COLO829 (cell line): Measurements from ENCODE around the gene INTS11.

Experiments
- DNase-seq: peaks from one replicate; pipeline ENCODE4 v3.0.0; 2012; ENCODE audit warnings: low spot score

INTS11 gene

GRCh38 chr1:1357871-1358432 lies 33.5 kb upstream of the INTS11 start:
- no peak for DNase-seq

- DNase-seq: no peak
Observed at GRCh38 chr1:1356796-1357401, 32.4 kb upstream of the INTS11 start.

- DNase-seq: no peak
Observed at GRCh38 chr1:1356166-1356795, 31.8 kb upstream of the INTS11 start.

GRCh38 chr1:1355416-1355815 lies 31.0 kb upstream of the INTS11 start:
- DNase-seq: no peak

GRCh38 chr1:1354271-1355247 lies 30.1 kb upstream of the INTS11 start:
- no peak for DNase-seq

- DNase-seq: no peak
Observed at GRCh38 chr1:1353389-1354151, 29.1 kb upstream of the INTS11 start.

DNA sequence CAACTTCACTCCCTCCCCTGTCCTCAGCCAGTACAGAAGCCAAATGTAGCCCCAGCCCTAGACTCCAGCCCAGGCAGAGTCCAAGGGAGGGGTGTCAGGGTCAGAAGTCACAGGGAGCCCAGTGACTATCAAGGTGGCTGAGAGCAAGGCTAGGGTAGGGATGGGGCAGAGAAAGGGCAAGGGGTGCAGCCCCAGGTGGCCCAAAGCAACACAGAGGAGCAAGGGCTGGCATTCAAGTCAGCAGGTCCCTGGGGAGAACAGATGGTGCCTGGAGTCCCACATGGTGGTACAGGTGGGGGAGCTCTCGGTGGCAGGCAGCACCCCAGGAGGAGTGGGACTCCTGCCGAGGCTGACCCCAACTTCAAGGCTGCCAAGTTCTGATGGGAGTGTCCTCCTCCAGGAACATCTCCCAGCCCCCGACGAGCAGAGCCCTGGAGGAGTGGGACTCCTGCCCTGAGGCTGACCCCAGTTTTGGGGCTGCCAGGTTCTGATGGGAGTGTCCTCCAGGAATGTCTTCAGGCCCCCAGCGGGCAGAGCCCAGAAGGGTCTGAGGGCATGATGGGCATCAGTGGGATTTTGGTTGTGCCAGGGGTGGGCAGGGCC lies 28.4 kb upstream of the INTS11 start:
- no peak for DNase-seq

DNA sequence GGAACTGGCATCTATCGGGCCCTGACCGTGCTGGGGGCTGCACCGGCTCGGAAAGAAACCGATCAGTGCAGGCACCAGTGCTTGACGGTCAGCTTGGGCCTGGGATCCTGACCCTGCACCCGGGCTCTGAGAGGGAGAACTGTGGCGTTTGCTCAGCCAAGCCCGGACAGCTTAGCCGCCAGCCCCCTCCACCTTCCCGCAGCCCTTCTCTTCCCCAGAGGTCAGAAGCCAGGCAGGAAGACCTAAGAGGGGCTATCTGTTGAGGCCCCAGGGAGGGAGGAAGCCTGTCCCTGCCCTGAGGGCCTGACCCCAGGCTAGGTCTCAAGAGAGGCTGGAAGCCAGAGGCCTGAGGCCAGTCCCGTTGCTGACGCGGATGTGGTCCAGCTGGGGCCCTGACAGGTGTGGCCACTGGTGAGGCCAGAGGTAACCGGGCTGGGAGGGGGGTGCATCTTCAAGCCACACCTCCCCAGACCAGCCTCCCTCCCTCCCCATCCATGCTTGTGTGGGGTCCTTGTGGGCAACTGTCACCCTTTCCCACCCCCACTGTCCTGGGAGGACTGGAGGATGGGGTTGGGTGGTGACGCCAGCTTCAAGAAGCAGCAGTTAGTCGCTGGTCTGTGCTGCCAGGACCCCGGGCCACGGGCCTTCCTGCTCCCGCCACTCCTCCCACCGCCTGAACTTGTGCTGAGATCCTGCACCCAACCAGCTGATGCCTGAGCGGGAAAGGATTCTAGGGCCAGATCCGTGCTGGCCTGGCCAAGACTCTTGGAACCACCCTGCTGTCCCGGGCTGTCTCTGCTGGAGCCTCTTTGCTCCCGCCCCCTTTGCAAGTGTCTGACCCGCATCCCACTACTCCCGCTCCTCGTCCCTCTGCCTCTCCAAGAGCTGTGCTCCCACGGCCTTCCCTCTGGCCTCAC lies 27.3 kb upstream of the INTS11 start:
- DNase-seq: no peak

- DNase-seq: peak; percentile 54
Observed at GRCh38 chr1:1349256-1350012, 25.0 kb upstream of the INTS11 start, which contains the start of gene DVL1. Gene DVL1, minus strand, starts transcription at chr1:1349418. Its CDS starts 353 bp downstream, at chr1:1349065.

DNA sequence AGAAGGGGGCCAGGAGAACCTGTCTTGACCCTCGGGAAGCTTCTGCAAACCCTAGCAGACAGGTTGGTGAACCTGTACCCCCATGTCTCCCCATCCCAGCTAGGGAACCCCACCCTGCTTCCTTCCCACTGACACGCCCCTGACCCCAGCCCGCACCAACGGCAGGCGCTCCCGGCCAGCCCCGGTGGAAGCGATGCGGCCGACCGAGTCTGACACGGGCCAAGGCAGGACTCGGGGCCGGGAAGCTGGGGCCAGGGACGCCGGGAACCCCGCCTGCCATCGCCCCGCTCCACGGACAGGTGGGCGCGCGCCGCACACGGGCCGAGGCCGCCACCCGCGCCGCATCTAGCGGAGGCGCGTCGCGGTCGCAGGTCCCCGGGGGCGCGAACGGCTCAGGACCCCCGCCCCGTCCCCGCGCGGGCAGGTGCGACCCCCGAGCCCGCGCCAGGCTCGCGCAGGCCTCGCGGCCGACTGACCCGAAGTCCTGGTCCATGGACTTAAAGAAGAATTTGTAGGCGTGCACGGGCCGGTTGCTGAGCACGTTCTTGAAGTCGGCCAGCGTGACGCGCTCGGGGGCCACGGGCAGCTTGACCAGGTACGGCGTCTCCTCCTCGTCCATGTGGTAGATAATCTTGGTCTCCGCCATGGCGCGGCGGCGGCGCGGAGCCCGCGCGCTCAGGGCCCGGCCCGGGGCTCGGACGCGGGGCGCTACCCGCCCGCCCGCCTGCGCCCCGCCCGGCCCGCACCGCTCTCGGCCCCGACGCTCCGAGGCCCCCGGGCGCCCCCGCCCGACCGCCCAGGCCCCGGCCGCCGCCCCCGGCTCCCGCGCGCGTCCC lies 24.2 kb upstream of the INTS11 start:
- no peak for DNase-seq

GRCh38 chr1:1347663-1348419 lies 23.4 kb upstream of the INTS11 start:
- DNase-seq: no peak

DNA sequence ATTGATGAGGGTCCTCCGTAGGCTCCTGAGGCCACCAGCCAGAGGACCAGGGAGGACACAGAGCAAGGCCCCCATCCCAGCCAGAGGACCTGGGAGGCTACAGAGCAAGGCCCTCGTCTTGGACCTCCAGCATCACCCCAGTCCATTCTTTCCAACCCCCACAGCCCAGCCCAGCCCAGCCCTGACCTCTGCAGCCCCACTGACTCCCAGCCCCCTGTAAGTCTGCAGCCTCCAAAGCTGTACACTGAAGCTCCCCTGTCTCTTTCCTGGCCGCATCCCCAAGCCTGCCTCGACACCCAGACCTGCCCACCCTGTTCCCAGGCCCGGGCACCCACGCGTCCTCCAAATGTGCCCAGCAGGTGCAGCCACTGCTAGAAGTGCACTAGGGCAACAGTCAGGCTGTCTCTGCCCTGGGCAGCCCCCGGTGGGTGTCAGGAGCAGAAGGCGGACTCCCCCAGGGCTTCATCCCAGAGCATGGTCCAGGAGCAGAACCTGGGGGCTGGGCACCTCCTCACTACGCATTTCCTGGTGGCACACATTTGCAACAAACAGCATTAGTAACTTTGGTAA lies 22.7 kb upstream of the INTS11 start:
- no peak for DNase-seq

- no peak for DNase-seq
Observed at GRCh38 chr1:1346501-1346890, 22.0 kb upstream of the INTS11 start.

- DNase-seq: no peak
Observed at GRCh38 chr1:1345860-1346500, 21.5 kb upstream of the INTS11 start.

DNA sequence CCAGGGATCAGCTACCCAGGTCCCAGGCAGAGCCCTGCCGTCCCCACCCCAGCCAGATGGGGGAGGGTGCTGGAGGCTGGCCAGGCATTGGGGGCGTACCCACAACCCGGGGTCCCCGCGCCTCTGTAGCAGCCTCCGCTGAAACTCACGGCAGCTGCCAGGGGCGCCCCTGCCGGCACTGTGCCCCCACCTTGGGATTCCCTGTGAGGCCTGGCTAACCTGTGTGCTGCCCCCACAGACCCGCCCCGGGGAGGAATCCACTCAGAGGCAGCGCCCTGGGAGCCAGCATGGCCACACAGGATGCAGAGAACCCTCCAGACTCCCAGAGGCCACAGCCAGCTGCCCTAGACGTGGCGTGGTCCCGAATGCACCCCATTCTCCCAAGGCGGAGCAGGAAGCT lies 20.9 kb upstream of the INTS11 start:
- no peak for DNase-seq

DNA sequence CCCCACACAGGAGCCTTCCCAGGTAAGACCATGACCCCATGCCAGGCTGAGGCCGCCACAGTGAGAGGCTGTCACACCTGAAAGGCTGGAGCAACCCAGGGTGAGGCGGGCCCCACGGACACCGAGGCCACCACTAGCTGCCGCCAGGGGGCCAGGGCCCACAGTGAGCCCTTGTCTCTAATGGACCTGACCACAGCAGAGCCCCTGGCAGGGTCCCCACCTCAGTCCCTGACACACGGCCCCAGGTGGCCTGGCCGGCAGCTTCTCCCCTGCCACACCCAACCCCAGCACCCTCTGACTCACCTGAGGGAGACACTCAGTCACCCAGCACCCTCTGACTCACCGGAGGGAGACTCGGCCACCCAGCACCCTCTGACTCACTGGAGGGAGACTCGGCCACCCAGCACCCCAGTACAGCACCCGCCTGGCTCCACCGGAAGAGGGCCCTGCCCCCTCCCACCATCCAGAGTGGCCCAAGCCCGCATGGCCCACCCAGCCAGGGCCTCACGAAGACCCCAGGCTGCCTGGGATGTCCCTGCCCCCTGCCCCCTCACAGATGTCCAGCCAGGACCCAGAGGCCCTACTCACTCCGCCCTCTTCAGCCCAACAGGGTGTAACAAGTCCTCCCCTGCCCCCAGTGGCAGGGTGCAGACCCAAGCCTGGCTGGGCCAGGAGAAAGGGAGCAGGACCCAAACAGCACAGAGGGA lies 20.3 kb upstream of the INTS11 start:
- no peak for DNase-seq
